Transverse colon (tissue), 3 donors: ENCODE data around the gene RLN3.

Experiments used
- CTCF ChIP-seq, 5 experiments: fragments of 200-600 bp in 3 of 5; fragments of 450-650 bp in 2 of 5; sonication (generic) in 3 of 5; IDR thresholded peaks; 1 replicate in 2 of 5; 2 replicates in 3 of 5; pipeline ENCODE4 v1.5.1; 2016 to 2017; ENCODE audit warnings: antibody characterized with exemption in 5 of 5, inconsistent platforms in 3 of 5, mild to moderate bottlenecking in 2 of 5, moderate library complexity in 1 of 5
- POLR2A ChIP-seq: fragments of 450-650 bp; IDR thresholded peaks from one replicate; pipeline ENCODE4 v1.6.1; 2016; ENCODE audit warnings: antibody characterized with exemption, mild to moderate bottlenecking, moderate library complexity

DNA sequence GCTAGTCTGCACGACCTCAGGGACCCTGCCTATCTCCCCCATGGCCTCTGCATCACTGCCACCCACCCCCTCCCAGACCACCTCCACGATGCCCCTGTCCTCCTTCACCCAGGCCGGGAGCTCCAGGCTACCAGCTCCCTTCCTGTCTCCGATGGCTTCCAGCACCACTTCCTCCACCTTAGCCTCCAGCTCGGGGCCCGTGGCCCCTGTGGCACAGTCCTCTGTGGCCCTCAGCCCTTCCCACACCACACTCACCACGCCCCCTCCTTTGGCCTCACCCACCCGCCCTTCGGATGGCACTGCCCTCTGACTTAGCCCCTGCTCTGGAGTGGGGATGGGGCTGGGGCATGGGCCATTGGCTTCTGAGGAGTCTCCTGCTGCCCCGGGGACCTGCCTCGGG, 26.8 kb downstream of the RLN3 start:
- TF ChIP-seq CTCF (IDR thresholded peaks at IDR 0.05) (no peak), POLR2A (no peak)
